Stimulated activated CD8-positive, alpha-beta memory T cell treated with anti-CD3 and anti-CD28 coated beads, Interleukin-12 subunit alpha, Interleukin-12 subunit beta, amount 100 ng/mL, for 24 hours (primary cell): ENCODE data around the gene SRRM5.
"Not testable (repeated sequence)": the region's sequence is repeated elsewhere in the genome, so short reads cannot be mapped to it uniquely, and the experiment has no call there.

Experiments used
- DNase-seq: peaks from one replicate; pipeline ENCODE4 v3.0.0-alpha.2; 2020; ENCODE audit errors: extremely low read depth

SRRM5 gene

GRCh38 chr19:43616306-43616705, 4.4 kb downstream of the SRRM5 start:
- DNase-seq: no peak

- DNase-seq: no peak
These were observed 5.1 kb downstream of the SRRM5 start for GRCh38 chr19:43616954-43617353.

DNA sequence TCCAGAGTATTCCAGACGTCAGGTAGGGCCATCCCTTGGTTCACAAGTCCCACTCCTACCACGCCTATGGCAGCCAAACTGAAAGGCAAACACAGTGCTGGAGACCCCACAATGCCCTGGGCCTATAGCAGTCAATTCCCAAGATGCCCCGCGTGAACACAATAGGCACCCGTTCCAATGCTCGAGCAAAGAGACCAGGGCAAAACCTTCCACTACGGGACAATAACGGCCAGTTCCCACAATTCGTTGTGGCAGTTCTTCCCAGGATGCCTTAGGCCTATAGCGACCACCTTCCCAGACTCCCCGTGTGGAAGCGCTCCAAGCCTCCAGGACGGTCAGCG, 7.0 kb downstream of the SRRM5 start:
- no peak for DNase-seq

DNA sequence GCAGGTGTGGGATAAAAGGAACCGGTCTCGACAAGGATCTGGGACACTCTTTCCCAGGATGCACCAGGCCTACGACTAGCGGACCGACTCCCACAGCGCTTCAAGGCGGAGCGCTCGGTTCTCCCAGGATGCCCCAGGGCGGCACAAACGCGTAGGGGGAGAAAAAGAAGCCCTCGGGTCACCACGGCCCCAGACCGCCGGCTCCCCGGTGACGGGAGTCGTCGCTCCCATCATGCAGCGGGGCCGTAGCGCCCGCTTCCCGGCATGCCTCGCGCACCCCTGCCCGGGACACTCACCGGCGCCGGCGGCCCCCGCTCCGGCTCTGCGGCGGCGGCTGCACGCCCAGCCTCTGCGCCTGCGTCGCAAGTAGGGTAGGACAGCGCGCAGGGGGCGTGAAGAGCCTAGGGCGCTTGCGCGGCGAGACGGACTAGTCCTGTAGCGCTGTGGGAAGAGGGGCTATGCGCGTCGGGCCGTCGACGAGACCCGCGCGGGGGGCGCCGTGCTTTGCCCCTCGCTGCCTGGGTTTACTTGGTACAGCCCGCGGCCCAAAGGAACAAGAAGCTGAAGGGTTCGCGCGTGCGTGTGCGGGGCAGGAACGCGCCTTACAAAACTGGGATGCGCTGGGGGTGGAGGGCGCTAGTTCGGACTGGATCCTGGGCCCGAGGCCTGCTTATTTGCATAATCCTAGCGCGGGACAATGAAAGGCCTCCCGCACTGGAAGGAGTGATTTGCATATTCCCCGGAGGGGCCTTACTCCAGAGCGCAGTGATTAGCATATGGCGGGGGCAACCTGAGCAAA, 7.6 kb downstream of the SRRM5 start, which contains the start of gene ZNF428:
ZNF428 (minus strand) TSS at position 368 of the 799 bp plus-strand sequence. CDS start 5,325 bp downstream, outside the sequence.
- DNase-seq: peak; percentile 73

DNA sequence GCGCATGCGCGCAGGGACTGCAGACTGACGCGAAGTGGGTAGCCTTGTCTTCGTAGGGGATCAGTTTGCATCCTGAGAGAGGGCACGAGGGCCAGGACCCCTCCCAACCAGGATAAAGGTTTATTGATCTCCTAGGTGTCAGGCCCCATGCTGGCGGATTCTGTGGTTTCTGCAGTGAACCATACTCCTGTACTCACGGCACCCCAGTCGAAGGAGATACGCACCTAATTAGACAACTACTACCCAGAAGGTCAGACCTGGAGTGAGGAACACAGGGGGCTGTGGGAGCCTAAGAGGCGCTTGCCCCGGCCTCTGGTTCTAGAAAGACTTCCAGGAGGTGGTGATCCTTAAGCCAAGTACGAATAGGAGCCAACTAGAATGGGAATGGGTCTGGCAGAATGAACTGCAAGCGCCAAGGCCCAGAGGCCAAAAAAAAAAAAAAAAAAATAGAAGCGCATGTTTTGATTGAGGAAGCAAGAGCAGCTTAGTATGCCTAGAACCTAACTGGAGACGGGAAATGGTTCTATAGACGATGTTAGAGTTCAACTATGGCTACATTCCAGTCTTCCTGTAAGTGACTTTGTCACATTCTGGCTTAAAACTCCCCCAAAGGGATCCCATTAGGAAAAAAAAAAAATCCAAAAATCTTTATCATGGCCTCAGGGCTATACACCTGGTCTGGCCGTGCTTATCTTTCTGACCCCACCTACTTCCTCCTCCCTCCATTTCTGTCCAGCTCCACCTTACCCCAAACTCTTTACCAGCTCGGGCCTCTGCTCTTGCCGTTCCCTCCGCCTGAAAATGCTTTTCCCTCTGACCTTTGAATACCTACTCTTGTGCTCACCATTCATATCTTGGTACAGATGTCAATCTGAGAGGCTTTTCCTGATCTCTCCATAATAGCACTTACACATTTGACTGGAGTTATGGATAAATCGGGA, 8.4 kb downstream of the SRRM5 start:
- DNase-seq: no peak

DNA sequence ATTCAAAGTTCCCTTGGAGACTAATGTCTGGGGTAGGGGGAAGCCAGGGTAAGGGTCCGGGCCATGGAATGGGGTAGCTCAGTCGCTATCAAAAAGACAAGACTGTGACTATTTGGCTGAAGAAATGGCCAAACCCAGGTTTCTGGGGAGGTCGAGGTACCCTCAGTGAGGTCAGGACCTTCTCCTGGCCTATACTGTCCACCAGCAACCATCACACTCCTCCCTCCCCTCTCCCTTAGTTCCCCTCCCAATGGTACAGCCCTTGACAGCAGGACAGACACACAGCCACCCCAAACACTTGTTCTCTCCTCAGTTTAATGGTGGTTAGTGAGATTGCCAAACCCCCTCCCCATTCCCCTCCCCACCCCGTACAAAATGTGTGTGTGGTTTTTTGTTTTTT, 10.2 kb downstream of the SRRM5 start:
- DNase-seq: no peak

- DNase-seq: no peak
These were observed 11.1 kb downstream of the SRRM5 start for GRCh38 chr19:43622956-43623355.

DNA sequence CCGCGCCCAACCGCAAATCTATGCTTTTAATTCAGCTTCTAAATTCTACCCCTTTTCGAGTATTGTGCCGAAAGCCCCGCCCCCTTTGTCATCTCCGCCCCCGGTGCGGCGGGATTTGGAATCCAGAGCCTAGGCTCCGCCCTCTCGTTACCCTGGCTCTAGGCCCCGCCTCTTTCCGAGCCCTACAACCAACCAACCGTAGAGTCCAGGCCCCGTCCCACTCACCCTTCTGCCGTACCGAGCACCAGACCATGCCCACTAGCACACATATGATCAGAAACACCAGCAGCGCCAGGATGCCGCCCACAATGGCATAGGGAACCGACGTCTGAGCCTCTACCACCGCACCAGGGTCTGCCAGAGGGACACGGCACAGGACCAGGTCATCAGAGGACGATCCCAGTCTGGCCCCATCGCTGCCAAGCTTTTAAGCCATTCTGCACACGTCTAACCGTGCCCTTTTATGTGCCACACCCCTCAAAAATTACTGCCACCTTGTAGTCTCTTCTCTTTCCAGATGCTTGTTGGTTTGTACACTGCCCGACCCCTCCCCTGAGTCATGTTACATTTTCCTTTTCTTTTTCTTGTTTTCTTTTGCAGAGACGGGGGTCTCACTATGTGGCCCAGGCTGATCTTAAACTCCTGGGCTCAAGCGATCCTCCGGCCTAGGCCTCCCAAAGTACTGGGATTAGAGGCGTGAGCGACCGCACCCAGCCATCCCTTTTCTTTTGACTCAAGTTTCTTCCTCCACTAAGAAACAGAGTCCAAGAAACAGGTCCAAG, 12.2 kb downstream of the SRRM5 start:
- no peak for DNase-seq

- DNase-seq: peak; percentile 59
These were observed 13.0 kb downstream of the SRRM5 start for GRCh38 chr19:43624933-43625332.

- DNase-seq: no peak
These were observed 14.2 kb downstream of the SRRM5 start for GRCh38 chr19:43625918-43626579.

- DNase-seq: no peak
These were observed 14.9 kb downstream of the SRRM5 start for GRCh38 chr19:43626838-43627237.

- no peak for DNase-seq
These were observed 16.9 kb downstream of the SRRM5 start for GRCh38 chr19:43628646-43629326.

GRCh38 chr19:43631491-43631890, 19.6 kb downstream of the SRRM5 start:
- DNase-seq: no peak

GRCh38 chr19:43633520-43633919, 21.6 kb downstream of the SRRM5 start:
- no peak for DNase-seq

GRCh38 chr19:43634068-43634467, 22.2 kb downstream of the SRRM5 start:
- no peak for DNase-seq

DNA sequence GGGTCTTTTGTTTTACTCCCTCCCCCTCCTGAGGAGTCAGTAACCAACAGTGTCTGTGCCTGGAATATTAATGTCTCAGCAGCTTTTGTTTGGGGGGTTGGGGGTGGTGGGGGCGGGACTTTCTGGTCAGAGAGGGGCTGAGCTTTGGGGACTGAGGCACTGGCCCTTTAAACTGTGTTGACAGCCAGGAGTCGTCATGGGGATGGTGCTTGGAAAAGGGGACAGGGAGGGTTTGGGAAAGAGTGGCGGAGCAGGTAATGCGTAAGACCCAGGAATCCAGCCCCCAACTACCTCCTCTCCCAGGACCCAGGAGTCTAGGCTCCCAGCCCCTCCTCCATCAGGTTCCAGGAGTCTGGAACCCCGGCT, 22.6 kb downstream of the SRRM5 start:
- no peak for DNase-seq

DNA sequence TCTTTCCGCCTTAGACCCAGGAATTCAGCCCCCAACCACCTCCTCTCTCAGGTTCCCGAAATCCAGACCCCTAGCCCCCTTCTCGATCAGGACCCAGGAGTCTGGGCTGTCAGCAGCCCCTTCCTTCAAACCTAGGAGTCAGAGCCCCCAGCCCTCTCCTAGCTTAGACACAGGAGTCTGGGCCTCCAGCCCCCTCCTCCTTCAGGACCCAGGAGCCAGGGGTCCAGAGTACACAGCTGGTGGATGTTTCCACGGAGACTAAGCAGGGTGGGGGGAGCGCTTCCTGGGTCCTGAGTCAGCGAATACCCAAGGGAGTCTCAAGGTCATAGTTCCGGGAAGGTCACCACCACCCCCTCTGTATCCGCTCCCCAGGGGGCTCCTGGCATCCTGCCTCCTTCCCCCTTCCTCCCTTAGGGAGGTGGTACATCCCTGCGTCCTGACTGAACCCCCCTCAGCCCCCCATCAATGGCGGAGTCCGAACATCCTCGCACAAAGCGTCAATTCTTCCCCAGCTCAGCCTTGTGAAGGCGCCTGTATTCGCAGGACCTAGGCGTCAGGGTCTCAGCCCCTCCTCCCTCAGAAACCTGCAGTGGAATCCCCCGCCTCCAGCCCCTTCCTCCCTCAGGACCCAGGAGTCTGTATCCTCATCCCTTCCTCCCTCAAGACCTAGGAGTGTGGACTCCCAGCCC, 23.1 kb downstream of the SRRM5 start:
- DNase-seq: no peak

DNA sequence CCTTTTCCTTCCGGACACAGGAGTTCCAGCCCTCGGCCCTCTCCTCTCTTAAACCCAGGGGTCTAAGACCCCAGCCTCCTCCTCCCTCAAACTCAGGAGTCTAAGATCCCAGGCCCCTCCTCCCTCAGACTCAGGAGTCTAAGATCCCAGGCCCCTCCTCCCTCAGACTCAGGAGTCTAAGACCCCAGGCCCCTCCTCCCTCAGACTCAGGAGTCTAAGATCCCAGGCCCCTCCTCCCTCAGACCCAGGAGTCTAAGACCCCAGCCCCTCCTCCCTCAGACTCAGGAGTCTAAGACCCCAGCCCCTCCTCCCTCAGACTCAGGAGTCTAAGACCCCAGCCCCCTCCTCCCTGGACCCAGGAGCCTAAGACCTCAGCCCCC, 23.7 kb downstream of the SRRM5 start:
- not testable (repeated sequence) for DNase-seq

DNA sequence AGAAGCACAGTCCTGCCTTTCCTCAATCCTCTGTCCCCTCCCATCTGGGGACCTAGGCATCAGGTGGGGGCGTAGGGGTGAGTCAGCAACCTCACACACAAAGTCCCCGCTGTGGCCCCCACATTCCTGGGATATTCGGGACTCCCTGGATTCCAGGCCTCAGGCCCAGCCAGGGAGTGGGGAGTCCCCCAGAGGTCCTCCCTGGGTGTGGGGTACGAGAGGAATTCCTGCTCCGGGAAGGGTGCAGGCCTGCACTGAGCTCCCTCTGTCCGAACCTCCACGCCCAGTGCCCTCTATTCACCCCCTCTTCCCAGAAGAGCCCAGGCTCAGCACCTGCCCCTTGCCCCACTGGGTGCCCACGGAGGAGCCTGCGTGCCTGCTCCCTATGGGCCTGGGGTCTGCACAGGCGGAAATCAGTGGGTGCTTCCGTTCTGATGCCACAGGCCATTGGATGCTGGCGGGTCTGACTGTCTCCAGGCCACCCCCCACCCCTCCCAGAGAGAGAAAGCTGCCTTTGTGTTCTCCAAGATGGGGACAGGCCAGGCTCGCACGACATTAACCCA, 24.3 kb downstream of the SRRM5 start:
- DNase-seq: no peak
